ENCODE results near the gene GHRHR. TPM values are rescaled to one million over a fixed set of nuclear protein-coding genes. Genes with fewer than 3 reads are reported as not detected.

Gene GHRHR
- total and polyA plus RNA-seq, 9 of the 15 experiments (the other 6 are each of a cell fraction or from before 2014, with no cell fraction given), result not detected

- ChIA-PET POLR2A (no interaction called here), CTCF (ENCODE audit: low intra/inter-chr PET ratio) (no interaction called here)
- in situ Hi-C loops (cut with MboI), result no loop called here
- H2AFZ ChIP-seq (ENCODE audit: low read depth, low read length), result no peak overlapping the region
- ATAC-seq, result peak; percentile 47; the same call in 2 of the 3 replicates
- no peaks in the 10 kb centered on the region; a peak in 1 of 5 replicates for H3K4me1 ChIP-seq (replicated peaks in 1 of 2; ENCODE audit: control insufficient read depth in 2 of 2, insufficient read depth in 2 of 2, low read length in 2 of 2)
- H3K79me2 ChIP-seq (ENCODE audit: control insufficient read depth, insufficient read depth, low read length), result no peaks in the 10 kb centered on the region
- H3K27me3 ChIP-seq (ENCODE audit: control insufficient read depth in 2 of 2, insufficient read depth in 2 of 2, low read length in 2 of 2), result peaks cover 14 to 25% of the 10 kb centered on the region in 2 experiments; a peak in 4 of 5 replicates
- H4K20me1 ChIP-seq (replicated peaks; ENCODE audit: control insufficient read depth, insufficient read depth, low read length), result 0 out of 2 replicates have a peak, but pooled peaks cover 10% of the 10 kb centered on the region
- no peak overlapping the region; a peak in 1 of 4 replicates for H3K9ac ChIP-seq (ENCODE audit: insufficient read depth in 1 of 2, low read depth in 2 of 2, low read length in 2 of 2)
- no peak for TF ChIP-seq USF1 (CRISPR knock-in tag; IDR thresholded peaks at IDR 0.05)
- no peak for TF ChIP-seq SMARCA4 (IDR thresholded peaks at IDR 0.05)
- TF ChIP-seq ZNF224 (CRISPR knock-in tag; IDR thresholded peaks at IDR 0.05), result no peak
- no peak for TF ChIP-seq PTTG1 (tag; IDR thresholded peaks at IDR 0.05; ENCODE audit: low read depth)
- TF ChIP-seq POLR3G (IDR thresholded peaks at IDR 0.05; ENCODE audit: extremely low read depth, insufficient read length, insufficient replicate concordance), result no peak
- no peak for TF ChIP-seq ZNF398 (CRISPR knock-in tag; IDR thresholded peaks at IDR 0.05)
- TF ChIP-seq RREB1 (CRISPR knock-in tag; IDR thresholded peaks at IDR 0.05), result no peak
- TF ChIP-seq GATAD2B (IDR thresholded peaks at IDR 0.05; ENCODE audit: borderline replicate concordance), result no peak
- TF ChIP-seq ZNF274 (IDR thresholded peaks at IDR 0.05; ENCODE audit: borderline replicate concordance, low read depth, low read length), result no peak
- no peak for TF ChIP-seq TFAP4 (CRISPR knock-in tag; IDR thresholded peaks at IDR 0.05; ENCODE audit: borderline replicate concordance)
- TF ChIP-seq MAFG (tag; conservative IDR thresholded peaks at IDR 0.05), result no peak
- TF ChIP-seq ILF3 (IDR thresholded peaks at IDR 0.05; ENCODE audit: borderline replicate concordance), result no peak
- H3K36me3 ChIP-seq (ENCODE audit: control insufficient read depth, insufficient read depth, low read length), result no peaks in the 10 kb centered on the region
- no peak overlapping the region for H3K4me3 ChIP-seq
- no peaks in the 10 kb centered on the region for H3K9me3 ChIP-seq (replicated peaks; ENCODE audit: control insufficient read depth, insufficient read depth, low read depth, low read length)
- peak in 2 of 4 experiments; percentile 17 to 33 for DNase-seq (ENCODE audit: extremely low read depth in 1 of 4, low spot score in 3 of 4)
- intact Hi-C loops (cut with micrococcal nuclease), result no loop called here
- BruUV-seq (replicated peaks), result no TSS peak
- no peak overlapping the region for H3K4me2 ChIP-seq (ENCODE audit: insufficient read depth, low read length)
- H3K9me1 ChIP-seq (ENCODE audit: control insufficient read depth, insufficient read depth, low read length), result peaks cover 4% of the 10 kb centered on the region
- no peak overlapping the region for H3K27ac ChIP-seq (ENCODE audit: extremely low read depth, low read depth, low read length)
- WGBS (ENCODE audit: insufficient coverage, low coverage, missing lambda C conversion rate), result 0% methylated on average over 3 of the region's 3 CpGs
- FAIRE-seq, result no peak
Observed at GRCh38 chr7:31022726-31023125, 59.0 kb downstream of the GHRHR start.

Data from K562 (cell line).